PC-9 (cell line): ENCODE data around the gene KRTAP10-7. TPM values are rescaled to one million over a fixed set of nuclear protein-coding genes. Genes with fewer than 3 reads are reported as not detected.

Source experiments
- BruUV-seq: library from RNA; stranded (reverse); fragments of 400-500 nt; replicated peaks from 2 replicates; lab custom pipeline; 2021; lab: Mats Ljungman, UMichigan
- CTCF ChIA-PET: fragments of 300-600 bp; sonication (Branson Sonifier 250); formaldehyde crosslinking; loops from one replicate; lab custom pipeline; 2022; ENCODE audit warnings: antibody characterized with exemption; lab: Charles Lee
- POLR2A ChIA-PET: fragments of 300-600 bp; sonication (Branson Sonifier 250); formaldehyde crosslinking; loops from one replicate; lab custom pipeline; 2022; ENCODE audit warnings: antibody characterized with exemption; ENCODE audit not compliant: unreplicated experiment; lab: Charles Lee
- DNase-seq, 2 experiments: peaks; one replicate each; pipeline versions ENCODE4 v3.0.0 to v3.0.0-alpha.2; 2015 to 2022; ENCODE audit warnings: mixed read lengths in 1 of 2
- H2AFZ ChIP-seq: fragments of 200-600 bp; sonication (generic); 2 replicates; pipeline ENCODE4 v1.8.1; 2017; ENCODE audit warnings: antibody characterized with exemption
- H3F3A ChIP-seq: fragments of 200-600 bp; sonication (generic); 2 replicates; pipeline ENCODE4 v1.8.1; 2017; ENCODE audit warnings: antibody characterized with exemption, mild to moderate bottlenecking, low read depth; ENCODE audit not compliant: insufficient read depth
- H3K27ac ChIP-seq: fragments of 200-600 bp; sonication (generic); 2 replicates; pipeline ENCODE4 v1.6.1; 2016; ENCODE audit warnings: mixed run types
- H3K27me3 ChIP-seq: fragments of 200-600 bp; sonication (generic); 2 replicates; pipeline ENCODE4 v1.6.1; 2016; ENCODE audit warnings: low read depth, mixed run types; ENCODE audit not compliant: insufficient read depth
- H3K36me3 ChIP-seq: fragments of 200-600 bp; sonication (generic); 2 replicates; pipeline ENCODE4 v1.6.1; 2016; ENCODE audit warnings: low read depth, mixed run types
- H3K4me1 ChIP-seq: fragments of 200-600 bp; sonication (generic); replicated peaks from 2 replicates; pipeline ENCODE4 v1.6.1; 2016; ENCODE audit warnings: mixed run types; ENCODE audit not compliant: insufficient read depth
- H3K4me2 ChIP-seq: fragments of 200-600 bp; sonication (generic); 2 replicates; pipeline ENCODE4 v1.6.1; 2017; ENCODE audit warnings: mixed run types
- H3K4me3 ChIP-seq: fragments of 200-600 bp; sonication (generic); 2 replicates; pipeline ENCODE4 v1.6.1; 2016; ENCODE audit warnings: mixed run types
- H3K79me2 ChIP-seq: fragments of 200-600 bp; sonication (generic); 2 replicates; pipeline ENCODE4 v1.6.1; 2017; ENCODE audit warnings: low read depth, mixed run types
- H3K9me2 ChIP-seq: fragments of 200-600 bp; sonication (generic); 2 replicates; pipeline ENCODE4 v1.8.1; 2017; ENCODE audit warnings: mild to moderate bottlenecking; ENCODE audit not compliant: insufficient read depth
- H3K9me3 ChIP-seq: fragments of 200-600 bp; sonication (generic); 2 replicates; pipeline ENCODE4 v1.8.1; 2016; ENCODE audit warnings: low read depth; ENCODE audit not compliant: insufficient read depth
- H4K20me1 ChIP-seq: fragments of 200-600 bp; sonication (generic); 2 replicates; pipeline ENCODE4 v1.8.1; 2017; ENCODE audit not compliant: insufficient read depth
- EZH2 ChIP-seq: fragments of 200-600 bp; sonication (generic); IDR thresholded peaks from 2 replicates; pipeline ENCODE4 v1.8.0; 2017; ENCODE audit warnings: antibody characterized with exemption, low read depth
- intact Hi-C: fragments of 100-400 bp; cut with micrococcal nuclease; formaldehyde crosslinking; loops from one replicate; pipeline ENCODE4 v1.10.0; 2022; ENCODE audit not compliant: unreplicated experiment
- total RNA-seq: library from RNA; stranded (reverse); gene quantifications from 2 replicates; pipeline ENCODE4 v1.2.3, GENCODE V29; 2021
- TF ChIP-seq, protein P1 (sequence below): fragments of 200-600 bp; sonication (generic); conservative IDR thresholded peaks from 2 replicates; pipeline ENCODE4 v1.6.1; 2017; ENCODE audit warnings: mixed run types, antibody characterized with exemption, mild to moderate bottlenecking, moderate library complexity

Gene KRTAP10-7
- total RNA-seq, 1 experiment from 2014 or later = not detected

- no peak overlapping the region for H3K27ac ChIP-seq
- H3K4me1 ChIP-seq = no peaks in the 10 kb centered on the region
- H3K4me3 ChIP-seq = no peak overlapping the region
- ChIA-PET CTCF (interaction anchor here (0.5 kb wide), 1 partner anchor 176 kb away, joined by 4 read pairs; no protein-coding TSS in a partner anchor), POLR2A (no interaction called here)
- peaks cover 34% of the 10 kb centered on the region for H3K27me3 ChIP-seq
- H3K9me3 ChIP-seq = peaks cover 2% of the 10 kb centered on the region; the same call in 1 of the 2 replicates
- no peak overlapping the region for H3K4me2 ChIP-seq
- no peak for DNase-seq
- H4K20me1 ChIP-seq = no peaks in the 10 kb centered on the region
- TF ChIP-seq, protein P1, sequence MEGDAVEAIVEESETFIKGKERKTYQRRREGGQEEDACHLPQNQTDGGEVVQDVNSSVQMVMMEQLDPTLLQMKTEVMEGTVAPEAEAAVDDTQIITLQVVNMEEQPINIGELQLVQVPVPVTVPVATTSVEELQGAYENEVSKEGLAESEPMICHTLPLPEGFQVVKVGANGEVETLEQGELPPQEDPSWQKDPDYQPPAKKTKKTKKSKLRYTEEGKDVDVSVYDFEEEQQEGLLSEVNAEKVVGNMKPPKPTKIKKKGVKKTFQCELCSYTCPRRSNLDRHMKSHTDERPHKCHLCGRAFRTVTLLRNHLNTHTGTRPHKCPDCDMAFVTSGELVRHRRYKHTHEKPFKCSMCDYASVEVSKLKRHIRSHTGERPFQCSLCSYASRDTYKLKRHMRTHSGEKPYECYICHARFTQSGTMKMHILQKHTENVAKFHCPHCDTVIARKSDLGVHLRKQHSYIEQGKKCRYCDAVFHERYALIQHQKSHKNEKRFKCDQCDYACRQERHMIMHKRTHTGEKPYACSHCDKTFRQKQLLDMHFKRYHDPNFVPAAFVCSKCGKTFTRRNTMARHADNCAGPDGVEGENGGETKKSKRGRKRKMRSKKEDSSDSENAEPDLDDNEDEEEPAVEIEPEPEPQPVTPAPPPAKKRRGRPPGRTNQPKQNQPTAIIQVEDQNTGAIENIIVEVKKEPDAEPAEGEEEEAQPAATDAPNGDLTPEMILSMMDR = no peak; the same call in 1 of the 2 replicates
- TF ChIP-seq EZH2 = no peak
- BruUV-seq = no TSS peak
- intact Hi-C loops = no loop called here
- H3F3A ChIP-seq = no peaks in the 10 kb centered on the region
- H3K9me2 ChIP-seq = no peaks in the 10 kb centered on the region
- no peaks in the 10 kb centered on the region for H3K79me2 ChIP-seq
- no peak overlapping the region for H2AFZ ChIP-seq
- H3K36me3 ChIP-seq = no peaks in the 10 kb centered on the region
Observed at GRCh38 chr21:44618504-44618903, 18.1 kb downstream of the KRTAP10-7 start.

GRCh38 chr21:44618909-44619308 lies 18.5 kb downstream of the KRTAP10-7 start:
- Histone ChIP-seq H3K4me3 (no peak overlapping the region), H3F3A (no peaks in the 10 kb centered on the region), H3K9me2 (no peaks in the 10 kb centered on the region), H3K4me2 (no peak overlapping the region), H4K20me1 (no peaks in the 10 kb centered on the region), H3K27me3 (peaks cover 32% of the 10 kb centered on the region), H3K4me1 (no peaks in the 10 kb centered on the region), H2AFZ (no peak overlapping the region), H3K27ac (no peak overlapping the region), H3K36me3 (no peaks in the 10 kb centered on the region), H3K9me3 (peaks cover 4% of the 10 kb centered on the region; the same call in 1 of the 2 replicates), H3K79me2 (no peaks in the 10 kb centered on the region)
- ChIA-PET POLR2A (no interaction called here), CTCF (no interaction called here)
- intact Hi-C loops = no loop called here
- no TSS peak for BruUV-seq
- TF ChIP-seq EZH2 = no peak
- TF ChIP-seq, protein P1 = no peak
- no peak for DNase-seq

DNA sequence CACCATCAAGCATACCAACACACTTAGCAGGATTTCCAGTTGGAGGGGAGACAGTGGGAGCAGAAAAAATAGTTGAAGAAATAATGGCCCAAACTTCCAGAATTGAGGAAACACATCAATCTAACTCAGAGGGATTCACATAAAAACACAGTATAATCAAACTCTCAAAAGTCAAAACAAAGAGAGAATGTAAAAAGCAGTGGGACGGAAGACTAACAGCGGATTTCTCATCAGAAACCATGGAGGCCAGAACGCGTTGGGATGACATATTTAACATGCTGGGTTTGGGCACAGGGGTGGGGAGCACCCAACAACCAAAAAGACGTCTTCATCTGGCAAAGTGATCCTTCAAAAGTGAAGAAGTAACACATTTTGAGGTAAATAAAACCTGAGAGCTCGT lies 19.5 kb downstream of the KRTAP10-7 start:
- H3K27ac ChIP-seq = no peak overlapping the region
- peaks cover 23% of the 10 kb centered on the region for H3K27me3 ChIP-seq
- no peak for DNase-seq
- TF ChIP-seq EZH2 = no peak
- TF ChIP-seq, protein P1 = no peak
- no peak overlapping the region for H2AFZ ChIP-seq
- H3K4me3 ChIP-seq = no peak overlapping the region
- BruUV-seq = no TSS peak
- ChIA-PET POLR2A (no interaction called here), CTCF (no interaction called here)
- H3F3A ChIP-seq = no peaks in the 10 kb centered on the region
- no peaks in the 10 kb centered on the region for H4K20me1 ChIP-seq
- no peak overlapping the region for H3K4me2 ChIP-seq
- no peaks in the 10 kb centered on the region for H3K9me2 ChIP-seq
- H3K79me2 ChIP-seq = no peaks in the 10 kb centered on the region
- no peaks in the 10 kb centered on the region for H3K36me3 ChIP-seq
- no peaks in the 10 kb centered on the region for H3K4me1 ChIP-seq
- peaks cover 4% of the 10 kb centered on the region; the same call in 1 of the 2 replicates for H3K9me3 ChIP-seq
- intact Hi-C loops = no loop called here
